Suprapubic skin (tissue), 4 donors: ENCODE data around the gene ZNF296.

Experiments
- EP300 ChIP-seq: sonication (generic); formaldehyde crosslinking; IDR thresholded peaks from one replicate; pipeline ENCODE4 v1.6.1; 2017; ENCODE audit warnings: antibody characterized with exemption
- POLR2A ChIP-seq, 2 donors: fragments of 450-650 bp; IDR thresholded peaks; one replicate each; pipeline ENCODE4 v1.6.1; 2017; ENCODE audit warnings: antibody characterized with exemption in 2 of 2, mild to moderate bottlenecking in 2 of 2, moderate library complexity in 2 of 2
- POLR2AphosphoS5 ChIP-seq, 3 donors: sonication (generic); formaldehyde crosslinking; IDR thresholded peaks; one replicate each; pipeline ENCODE4 v1.6.1; 2017; ENCODE audit warnings: antibody characterized with exemption in 3 of 3
- TF ChIP-seq, protein P1 (sequence below), 2 donors: fragments of 200-600 bp in 1 of 2; fragments of 450-650 bp in 1 of 2; sonication (generic) in 1 of 2; IDR thresholded peaks; one replicate each; pipeline ENCODE4 v1.5.1; 2016 to 2019; ENCODE audit warnings: antibody characterized with exemption in 2 of 2, mild to moderate bottlenecking in 1 of 2, moderate library complexity in 1 of 2

- TF ChIP-seq, protein P1, sequence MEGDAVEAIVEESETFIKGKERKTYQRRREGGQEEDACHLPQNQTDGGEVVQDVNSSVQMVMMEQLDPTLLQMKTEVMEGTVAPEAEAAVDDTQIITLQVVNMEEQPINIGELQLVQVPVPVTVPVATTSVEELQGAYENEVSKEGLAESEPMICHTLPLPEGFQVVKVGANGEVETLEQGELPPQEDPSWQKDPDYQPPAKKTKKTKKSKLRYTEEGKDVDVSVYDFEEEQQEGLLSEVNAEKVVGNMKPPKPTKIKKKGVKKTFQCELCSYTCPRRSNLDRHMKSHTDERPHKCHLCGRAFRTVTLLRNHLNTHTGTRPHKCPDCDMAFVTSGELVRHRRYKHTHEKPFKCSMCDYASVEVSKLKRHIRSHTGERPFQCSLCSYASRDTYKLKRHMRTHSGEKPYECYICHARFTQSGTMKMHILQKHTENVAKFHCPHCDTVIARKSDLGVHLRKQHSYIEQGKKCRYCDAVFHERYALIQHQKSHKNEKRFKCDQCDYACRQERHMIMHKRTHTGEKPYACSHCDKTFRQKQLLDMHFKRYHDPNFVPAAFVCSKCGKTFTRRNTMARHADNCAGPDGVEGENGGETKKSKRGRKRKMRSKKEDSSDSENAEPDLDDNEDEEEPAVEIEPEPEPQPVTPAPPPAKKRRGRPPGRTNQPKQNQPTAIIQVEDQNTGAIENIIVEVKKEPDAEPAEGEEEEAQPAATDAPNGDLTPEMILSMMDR (IDR thresholded peaks at IDR 0.05): no peak
- no peak for TF ChIP-seq POLR2AphosphoS5 (IDR thresholded peaks at IDR 0.05)
- TF ChIP-seq POLR2A (IDR thresholded peaks at IDR 0.05): no peak
- TF ChIP-seq EP300: no peak
These were observed 1.5 kb downstream of the ZNF296 start for GRCh38 chr19:45074744-45075300.
